ENCODE data around the gene STX8.
"Not testable (repeated sequence)": the region's sequence is repeated elsewhere in the genome, so short reads cannot be mapped to it uniquely, and the experiment has no call there.

The STX8 gene

DNA sequence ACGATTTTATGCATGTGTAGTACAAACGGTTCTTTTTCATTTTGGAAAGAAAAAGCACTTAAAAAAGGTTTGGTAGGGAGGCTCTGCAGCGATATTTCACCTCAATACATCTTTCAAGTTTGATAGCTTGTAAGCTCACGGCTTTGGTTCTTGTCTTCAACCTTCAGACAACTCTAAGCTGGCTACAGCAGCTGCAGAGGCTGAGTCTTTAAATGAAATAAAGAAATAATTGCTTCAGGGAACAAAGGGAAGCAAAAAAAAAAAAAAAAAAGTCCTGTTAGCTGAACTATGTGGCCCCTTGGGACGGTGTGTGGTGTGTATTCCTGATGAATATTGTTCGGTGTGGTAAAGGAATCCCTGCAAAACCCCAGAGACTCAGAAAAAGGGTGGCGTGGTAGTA, 289.2 kb downstream of the STX8 start:
- no peak for DNase-seq

- DNase-seq, result no peak
Measured at GRCh38 chr17:9285602-9286427, 289.8 kb downstream of the STX8 start.

DNA sequence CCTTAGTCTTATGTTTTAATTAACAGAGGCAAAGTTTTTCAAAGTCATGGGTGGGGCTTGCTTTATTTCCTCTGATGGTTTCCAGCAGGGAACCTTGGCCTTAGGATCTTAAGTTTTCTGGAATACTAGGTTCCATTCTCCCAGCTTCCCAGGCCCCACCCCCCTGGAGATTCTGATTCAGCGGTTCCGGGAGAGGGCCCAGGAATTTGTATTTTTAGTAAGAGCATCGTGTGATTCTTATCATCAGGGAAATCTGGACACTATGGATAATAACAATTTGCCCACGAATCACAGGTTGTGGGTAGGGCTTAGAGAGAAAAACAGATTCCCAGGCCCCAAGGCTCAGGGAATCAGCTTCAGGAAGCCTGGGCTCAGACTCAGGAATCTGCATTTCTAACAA, 290.7 kb downstream of the STX8 start:
- no peak for DNase-seq

GRCh38 chr17:9283909-9284308, 291.7 kb downstream of the STX8 start:
- DNase-seq, result no peak

DNA sequence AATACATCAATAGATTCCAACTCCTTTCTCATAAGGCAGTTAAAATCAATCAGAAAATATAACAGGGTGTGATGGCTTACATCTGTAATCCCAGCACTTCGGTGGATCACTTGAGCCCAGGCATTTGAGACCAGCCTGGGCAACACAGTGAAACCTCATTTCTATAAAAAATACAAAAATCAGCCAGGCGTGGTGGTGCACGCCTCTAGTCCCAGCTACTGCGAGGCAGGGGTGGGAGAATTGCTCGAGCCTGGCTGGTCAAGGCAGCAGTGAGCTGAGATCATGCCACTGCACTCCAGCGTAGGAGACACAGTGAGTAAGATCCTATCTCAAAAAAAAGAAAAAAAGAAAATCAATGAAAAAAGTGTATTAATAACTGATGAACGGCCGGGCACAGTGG, 295.7 kb downstream of the STX8 start:
- DNase-seq, result no peak

DNA sequence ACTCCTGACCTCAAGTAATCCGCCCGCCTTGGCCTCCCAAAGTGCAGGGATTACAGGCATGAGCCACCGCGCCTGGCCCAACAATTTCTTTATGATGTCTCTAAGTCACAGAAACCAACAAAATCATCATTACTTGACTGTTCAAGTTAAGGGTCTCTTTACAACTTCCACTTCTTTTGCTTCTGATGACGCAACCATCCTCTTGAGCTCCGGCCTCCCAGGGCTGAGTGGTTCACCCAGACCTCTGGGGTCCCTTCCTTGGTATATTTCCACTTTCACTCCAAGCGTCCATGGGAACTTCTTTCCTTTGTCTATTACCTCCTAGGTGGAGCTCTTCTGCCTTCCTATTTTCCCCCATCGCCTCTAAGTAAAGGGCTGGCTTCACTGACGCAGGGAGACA, 300.6 kb downstream of the STX8 start:
- DNase-seq, result no peak

DNA sequence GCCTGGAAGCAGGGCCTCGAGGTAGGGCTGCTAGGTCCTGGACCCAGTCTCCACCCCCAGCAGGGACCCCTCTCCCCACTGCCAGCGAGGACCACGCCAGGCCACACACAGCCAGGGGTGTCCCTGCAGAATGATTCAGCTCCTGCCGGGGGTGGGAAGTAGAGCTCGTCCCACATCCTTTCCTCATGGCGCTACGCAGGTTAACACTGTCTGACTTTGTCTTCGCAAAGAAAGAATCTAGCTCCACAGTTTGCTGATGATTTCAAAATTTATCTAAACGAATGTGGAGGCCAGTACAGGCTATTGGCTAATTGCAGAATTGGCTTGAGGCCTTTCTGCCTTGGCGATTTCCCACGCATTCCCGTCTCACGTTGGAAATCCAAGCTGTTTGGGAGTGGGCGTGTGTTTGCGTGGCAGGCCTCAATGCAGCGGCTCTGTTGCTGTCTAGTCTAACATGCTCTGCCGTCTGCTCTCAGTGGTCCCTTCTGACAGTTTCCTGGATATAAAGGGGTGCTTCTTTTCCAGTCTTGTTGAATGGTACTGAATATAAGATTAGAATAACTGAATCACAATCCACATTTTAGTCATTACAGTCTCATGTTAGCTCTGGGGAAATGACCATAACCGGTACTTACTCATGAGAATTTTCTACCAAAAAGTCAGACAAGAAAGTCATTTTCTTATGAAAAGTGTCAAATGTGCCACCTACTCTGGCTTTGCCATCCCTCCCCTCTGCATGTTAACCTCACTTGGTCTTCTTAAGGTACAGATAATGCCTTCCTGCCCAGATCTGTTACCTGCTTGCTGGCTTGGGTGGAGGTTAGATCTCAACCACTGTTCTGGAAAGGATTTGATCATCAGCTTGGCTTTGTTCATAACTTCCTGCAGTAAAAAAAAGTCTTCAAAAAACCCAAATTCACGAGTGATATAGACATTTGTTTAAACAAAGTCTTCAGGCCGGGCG, 301.9 kb downstream of the STX8 start:
- no peak for DNase-seq

DNA sequence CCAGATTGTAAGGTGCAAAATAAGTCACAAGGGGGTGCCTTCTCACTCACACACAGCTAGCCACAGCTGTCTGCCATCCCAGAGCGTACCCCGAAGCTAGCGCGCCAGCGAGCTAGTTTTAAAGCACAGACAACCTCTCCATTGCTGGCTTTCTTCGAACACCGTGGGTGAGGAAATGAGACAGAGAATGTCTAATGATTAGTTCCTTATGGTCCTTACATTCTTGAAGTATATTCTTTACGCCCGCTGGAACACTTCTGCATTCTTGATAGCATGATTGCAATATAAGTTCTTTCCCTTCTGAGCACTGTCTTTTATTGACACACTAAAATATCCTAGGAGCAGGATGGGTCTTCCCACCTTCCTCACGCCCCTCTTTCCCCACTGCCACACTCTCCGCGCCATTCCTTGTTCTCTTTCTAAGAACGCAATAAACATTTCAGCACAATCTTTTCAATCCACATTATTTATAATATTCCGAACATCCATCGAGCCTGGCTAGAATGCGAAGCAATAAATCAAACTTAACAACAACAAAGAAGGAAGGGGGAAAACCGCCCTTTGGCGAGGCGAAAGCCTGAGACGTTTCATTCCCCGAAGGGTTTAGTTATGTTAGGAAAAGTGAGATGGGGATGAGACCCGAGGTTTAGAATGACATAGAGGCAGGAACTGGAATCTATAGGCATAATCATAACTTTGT, 303.0 kb downstream of the STX8 start:
- no peak for DNase-seq

- no peak for DNase-seq
Measured at GRCh38 chr17:9271989-9272388, 303.6 kb downstream of the STX8 start.

GRCh38 chr17:9270921-9271320, 304.7 kb downstream of the STX8 start:
- no peak for DNase-seq

GRCh38 chr17:9269350-9270035, 306.1 kb downstream of the STX8 start:
- DNase-seq, result no peak

DNA sequence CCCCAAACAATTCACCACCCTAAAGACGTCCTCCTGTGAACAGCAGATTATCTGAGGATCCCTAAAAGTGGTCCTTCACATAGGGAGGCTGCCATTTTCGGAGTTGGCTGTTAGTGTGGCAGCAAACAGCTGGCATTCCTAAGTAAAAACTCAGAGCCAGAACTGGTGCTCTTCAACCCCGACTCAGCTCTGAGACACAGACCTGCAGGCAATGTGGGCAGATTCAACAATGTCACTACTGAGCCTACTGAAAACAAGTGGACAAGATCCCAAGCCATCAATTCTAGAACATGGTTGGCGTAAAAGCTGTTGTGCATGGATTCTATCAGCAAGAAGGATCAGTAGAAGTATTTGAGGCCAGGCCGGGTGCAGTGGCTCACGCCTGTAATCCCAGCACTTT, 307.1 kb downstream of the STX8 start:
- no peak for DNase-seq

DNA sequence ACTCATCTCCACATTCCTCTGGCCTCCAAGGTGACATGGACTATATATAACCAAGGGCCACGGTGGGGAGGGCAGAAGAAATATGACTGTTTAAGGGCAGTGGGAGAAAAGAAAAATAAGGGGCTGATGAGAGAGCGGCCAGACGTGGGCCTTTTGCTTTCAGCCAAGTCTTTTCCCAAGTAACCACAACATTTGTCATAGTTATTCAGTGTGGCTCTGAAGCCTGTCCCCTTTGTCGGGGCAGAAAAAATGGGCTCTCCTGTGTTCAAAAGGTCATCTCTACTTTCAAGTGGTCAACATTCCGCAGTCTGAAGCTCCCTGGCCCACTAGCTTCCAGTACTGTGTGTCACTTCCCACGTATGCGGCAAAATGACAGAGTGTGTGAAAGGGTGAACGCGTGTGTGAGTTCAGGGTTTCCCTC, 308.9 kb downstream of the STX8 start:
- no peak for DNase-seq

GRCh38 chr17:9266031-9266680, 309.5 kb downstream of the STX8 start:
- no peak for DNase-seq

DNA sequence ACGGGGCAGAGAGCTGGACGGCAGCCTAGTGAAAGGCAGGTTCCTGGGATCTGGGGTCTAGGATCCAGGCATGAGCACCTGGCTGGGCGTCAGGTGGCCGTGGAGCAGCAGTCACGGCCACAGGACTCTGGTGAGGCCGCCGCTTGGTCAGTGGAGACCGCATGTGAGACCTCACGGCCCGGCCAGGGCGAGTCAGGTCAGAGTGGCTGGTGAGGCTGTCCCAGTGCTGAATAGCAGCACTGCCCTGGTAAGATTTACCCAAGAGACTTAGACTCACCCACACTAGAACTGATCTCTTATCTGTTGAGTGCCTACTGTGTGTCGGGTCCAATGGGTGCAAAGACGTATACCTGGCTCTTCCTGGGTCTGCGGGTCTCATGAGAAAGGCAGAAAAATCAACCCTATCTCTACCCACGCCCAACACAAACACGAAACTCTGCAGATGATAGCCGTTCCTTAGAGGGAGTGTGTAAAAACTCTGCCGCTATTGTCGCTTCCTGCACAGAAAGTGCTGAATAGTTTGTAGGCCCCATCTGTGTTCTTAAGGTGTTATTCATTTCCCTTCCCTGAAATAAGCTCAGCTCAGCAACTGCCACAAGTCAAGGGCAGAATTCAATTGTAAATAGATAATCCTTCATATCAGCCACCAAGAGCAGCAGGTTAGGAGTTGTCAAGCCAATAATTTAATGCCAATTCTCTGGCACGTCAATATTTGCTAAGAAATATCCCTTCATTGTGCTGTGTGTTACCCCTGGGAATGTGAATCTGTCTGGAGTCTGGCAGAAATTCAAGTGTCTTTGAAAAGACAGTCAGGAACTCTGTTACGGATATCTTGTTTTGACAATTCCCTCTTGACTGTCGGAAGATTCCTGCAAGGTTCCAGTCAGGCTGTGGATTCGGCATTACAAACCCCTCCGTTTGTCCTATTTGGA, 314.3 kb downstream of the STX8 start:
- DNase-seq, result no peak

DNA sequence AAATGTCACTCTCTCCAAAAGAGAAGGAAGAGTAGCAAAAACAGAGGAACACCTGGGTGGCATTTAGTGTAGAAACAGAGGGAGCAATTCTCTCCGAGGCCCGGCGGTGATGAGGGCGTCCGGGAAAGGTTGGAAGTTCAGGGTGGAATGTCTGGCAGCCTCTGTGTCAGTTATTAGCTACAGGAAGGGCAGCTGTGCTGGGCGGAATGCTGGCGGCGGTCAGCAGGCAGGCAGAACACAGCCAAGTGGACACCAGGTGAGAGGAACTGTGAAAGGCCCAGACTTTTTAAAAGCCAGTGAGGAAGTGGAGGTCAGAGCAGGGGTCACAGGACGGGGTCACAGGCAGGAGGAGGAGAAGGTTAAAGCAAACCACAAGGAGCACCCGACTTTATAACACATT, 316.2 kb downstream of the STX8 start:
- no peak for DNase-seq

DNA sequence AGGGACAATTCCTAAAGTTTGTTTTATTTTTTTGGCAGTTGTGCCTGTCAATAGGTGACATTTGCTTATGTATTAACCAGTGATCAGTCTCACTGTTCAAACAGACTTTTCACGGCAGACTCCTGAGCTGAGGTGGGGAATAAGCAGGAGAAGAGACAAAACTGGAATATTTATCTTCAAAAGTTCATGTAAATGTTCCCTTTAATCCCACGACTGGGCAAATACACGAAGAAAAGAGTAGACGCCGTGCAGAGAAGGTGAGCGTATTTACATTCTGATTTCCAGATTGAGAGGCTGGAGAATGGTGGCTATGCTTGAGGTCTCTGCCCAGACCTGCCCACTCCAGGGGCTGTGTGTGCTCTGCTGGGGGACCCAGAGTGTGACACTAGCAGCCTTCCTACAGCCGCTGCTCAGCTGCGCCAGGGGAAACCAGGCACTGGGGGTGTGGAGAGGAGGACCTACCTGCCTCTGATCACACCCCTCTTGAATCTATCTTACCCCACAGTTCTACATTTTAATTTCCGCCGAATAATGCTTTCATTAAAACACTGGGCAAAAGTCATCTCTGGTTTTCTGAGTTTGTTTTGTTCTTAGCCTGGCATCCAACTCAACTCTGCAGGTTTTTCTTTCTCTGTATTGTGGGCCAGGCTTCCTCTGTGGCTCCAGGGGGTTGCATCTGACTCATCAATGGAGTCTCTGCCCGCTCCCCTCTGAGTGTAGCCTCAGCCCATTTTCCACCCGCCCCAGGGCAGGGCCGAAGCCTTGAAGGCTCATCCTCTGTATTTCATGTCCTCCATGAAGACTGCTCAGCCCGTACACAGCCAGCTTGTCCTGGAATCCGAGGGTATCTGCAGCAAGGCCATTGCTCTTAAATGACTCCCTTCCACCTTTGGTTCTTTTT, 317.3 kb downstream of the STX8 start:
- no peak for DNase-seq

GRCh38 chr17:9257630-9257965, 318.0 kb downstream of the STX8 start:
- not testable (repeated sequence) for DNase-seq

- no peak for DNase-seq
Measured at GRCh38 chr17:9256751-9257629, 318.6 kb downstream of the STX8 start.

Measured in EL (cell line).